MCF 10A (cell line): Measurements from ENCODE around the gene ZFYVE16. TPM values are rescaled to one million over a fixed set of nuclear protein-coding genes. Genes with fewer than 3 reads are reported as not detected.

Experiments
- BruUV-seq: library from RNA; stranded (reverse); fragments of 400-500 nt; replicated peaks from 2 replicates; lab custom pipeline; 2021; lab: Mats Ljungman, UMichigan
- CTCF ChIA-PET: fragments of 300-600 bp; sonication (Branson Sonifier 250); formaldehyde crosslinking; extraction: SDS; loops from one replicate; lab custom pipeline; 2021; ENCODE audit warnings: antibody characterized with exemption, inconsistent platforms; lab: Yijun Ruan, JAX
- POLR2A ChIA-PET: fragments of 300-600, 350-650 bp; sonication (Branson Sonifier 250); formaldehyde crosslinking; extraction: SDS; loops from one replicate; lab custom pipeline; 2020; ENCODE audit warnings: antibody characterized with exemption, inconsistent platforms; lab: Yijun Ruan, JAX
- DNase-seq: peaks from one replicate; pipeline ENCODE4 v3.0.0-alpha.2; 2018; ENCODE audit not compliant: unreplicated experiment
- H3K27ac Mint-ChIP-seq: one replicate; pipeline ENCODE4 v1.8.0; 2022; ENCODE audit warnings: mild to moderate bottlenecking, low read depth, mixed read lengths; ENCODE audit not compliant: unreplicated experiment
- H3K27me3 Mint-ChIP-seq: one replicate; pipeline ENCODE4 v1.8.0; 2022; ENCODE audit warnings: mixed read lengths; ENCODE audit not compliant: insufficient read depth, unreplicated experiment
- H3K36me3 Mint-ChIP-seq: one replicate; pipeline ENCODE4 v1.8.0; 2022; ENCODE audit warnings: mild to moderate bottlenecking, moderate library complexity, mixed read lengths; ENCODE audit not compliant: insufficient read depth, unreplicated experiment
- H3K4me1 Mint-ChIP-seq: one replicate; pipeline ENCODE4 v1.8.0; 2022; ENCODE audit warnings: mixed read lengths; ENCODE audit not compliant: insufficient read depth, unreplicated experiment
- H3K4me3 Mint-ChIP-seq: one replicate; pipeline ENCODE4 v1.8.0; 2022; ENCODE audit warnings: mild to moderate bottlenecking, moderate library complexity, mixed read lengths; ENCODE audit not compliant: unreplicated experiment
- H3K9me3 Mint-ChIP-seq: one replicate; pipeline ENCODE4 v1.8.0; 2022; ENCODE audit warnings: mixed read lengths; ENCODE audit not compliant: unreplicated experiment
- intact Hi-C: fragments of 100-400 bp; cut with micrococcal nuclease; formaldehyde crosslinking; loops from 2 replicates; pipeline ENCODE4 v1.14.1; 2022
- total RNA-seq: library from RNA; stranded (reverse); gene quantifications from 2 replicates; pipeline ENCODE4 v1.2.3, GENCODE V29; 2022
- TF ChIP-seq, protein P1 (sequence below): fragments of 200-600 bp; IDR thresholded peaks from one replicate; pipeline ENCODE4 v1.8.0; 2022; ENCODE audit warnings: antibody characterized with exemption, mild to moderate bottlenecking; ENCODE audit not compliant: unreplicated experiment

Gene ZFYVE16
- total RNA-seq, 1 experiment from 2014 or later, result 34.8 TPM

DNA sequence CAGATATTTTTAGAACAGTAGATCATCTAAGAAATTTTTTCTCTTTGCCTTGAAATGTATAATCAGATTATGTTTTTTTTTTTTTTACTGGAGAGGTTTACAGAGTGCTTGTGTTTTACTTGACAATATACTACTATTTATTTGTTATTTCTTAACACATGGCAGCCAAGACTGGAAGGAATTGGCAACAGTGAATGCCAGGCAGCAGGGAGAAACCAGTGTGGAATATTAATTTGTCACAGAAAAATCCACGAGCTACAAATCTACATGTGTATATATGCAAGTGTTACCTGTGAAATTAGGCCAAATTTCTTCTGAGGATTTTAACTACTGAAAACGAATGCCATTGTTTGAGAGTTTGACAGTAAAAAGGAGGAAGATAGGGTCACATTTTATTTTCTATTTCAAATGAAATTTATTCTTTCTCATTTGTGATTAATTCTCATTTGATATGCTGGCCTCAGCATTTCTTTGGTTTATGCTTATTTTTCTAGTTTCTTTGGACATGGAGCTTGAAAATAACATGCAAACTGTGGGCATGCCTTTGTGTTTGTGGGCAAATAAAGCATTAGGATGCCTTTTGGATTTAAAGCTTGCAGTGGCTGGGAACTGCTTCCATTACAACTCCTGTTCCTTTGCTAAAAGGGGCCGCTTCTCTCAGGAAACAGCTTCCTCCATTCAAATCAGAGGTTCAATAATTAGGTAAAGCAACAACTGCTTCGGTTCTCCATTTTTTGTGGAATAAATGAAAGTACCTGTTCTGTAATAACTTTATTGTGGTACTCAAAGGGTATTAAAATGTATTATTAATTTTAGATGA is 39.0 kb upstream of the ZFYVE16 start:
- Mint-ChIP-seq H3K27me3 (no peaks in the 10 kb centered on the region), H3K36me3 (no peaks in the 10 kb centered on the region), H3K27ac (no peak overlapping the region), H3K9me3 (no peaks in the 10 kb centered on the region), H3K4me1 (no peaks in the 10 kb centered on the region), H3K4me3 (no peak overlapping the region)
- intact Hi-C loops, result no loop called here
- ChIA-PET POLR2A (no interaction called here), CTCF (no interaction called here)
- DNase-seq, result no peak
- BruUV-seq, result no TSS peak
- TF ChIP-seq, protein P1, sequence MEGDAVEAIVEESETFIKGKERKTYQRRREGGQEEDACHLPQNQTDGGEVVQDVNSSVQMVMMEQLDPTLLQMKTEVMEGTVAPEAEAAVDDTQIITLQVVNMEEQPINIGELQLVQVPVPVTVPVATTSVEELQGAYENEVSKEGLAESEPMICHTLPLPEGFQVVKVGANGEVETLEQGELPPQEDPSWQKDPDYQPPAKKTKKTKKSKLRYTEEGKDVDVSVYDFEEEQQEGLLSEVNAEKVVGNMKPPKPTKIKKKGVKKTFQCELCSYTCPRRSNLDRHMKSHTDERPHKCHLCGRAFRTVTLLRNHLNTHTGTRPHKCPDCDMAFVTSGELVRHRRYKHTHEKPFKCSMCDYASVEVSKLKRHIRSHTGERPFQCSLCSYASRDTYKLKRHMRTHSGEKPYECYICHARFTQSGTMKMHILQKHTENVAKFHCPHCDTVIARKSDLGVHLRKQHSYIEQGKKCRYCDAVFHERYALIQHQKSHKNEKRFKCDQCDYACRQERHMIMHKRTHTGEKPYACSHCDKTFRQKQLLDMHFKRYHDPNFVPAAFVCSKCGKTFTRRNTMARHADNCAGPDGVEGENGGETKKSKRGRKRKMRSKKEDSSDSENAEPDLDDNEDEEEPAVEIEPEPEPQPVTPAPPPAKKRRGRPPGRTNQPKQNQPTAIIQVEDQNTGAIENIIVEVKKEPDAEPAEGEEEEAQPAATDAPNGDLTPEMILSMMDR, result no peak

DNA sequence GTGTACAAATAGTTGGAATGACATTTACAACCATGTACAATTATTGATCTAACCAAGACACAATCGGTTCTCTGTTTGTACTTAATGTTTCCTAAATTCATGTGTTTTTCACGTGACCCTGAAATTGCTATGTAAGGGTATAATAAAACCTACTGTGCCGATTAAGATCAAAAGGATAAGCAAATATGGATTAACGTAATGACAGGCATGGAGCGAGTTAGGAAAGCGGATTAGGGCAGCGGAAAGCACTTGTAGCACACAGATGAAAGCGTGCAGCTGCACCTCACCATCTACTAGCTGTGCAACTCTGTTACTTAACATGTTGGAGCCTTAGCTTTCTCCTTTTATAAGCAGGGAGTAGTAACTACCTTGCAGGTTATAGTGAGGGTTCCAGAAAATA is 38.3 kb upstream of the ZFYVE16 start:
- TF ChIP-seq, protein P1, result no peak
- H3K9me3 Mint-ChIP-seq, result no peaks in the 10 kb centered on the region
- intact Hi-C loops, result no loop called here
- H3K27me3 Mint-ChIP-seq, result no peaks in the 10 kb centered on the region
- ChIA-PET CTCF (no interaction called here), POLR2A (no interaction called here)
- no peaks in the 10 kb centered on the region for H3K36me3 Mint-ChIP-seq
- DNase-seq, result no peak
- no peak overlapping the region for H3K27ac Mint-ChIP-seq
- H3K4me1 Mint-ChIP-seq, result no peaks in the 10 kb centered on the region
- no peak overlapping the region for H3K4me3 Mint-ChIP-seq
- no TSS peak for BruUV-seq

DNA sequence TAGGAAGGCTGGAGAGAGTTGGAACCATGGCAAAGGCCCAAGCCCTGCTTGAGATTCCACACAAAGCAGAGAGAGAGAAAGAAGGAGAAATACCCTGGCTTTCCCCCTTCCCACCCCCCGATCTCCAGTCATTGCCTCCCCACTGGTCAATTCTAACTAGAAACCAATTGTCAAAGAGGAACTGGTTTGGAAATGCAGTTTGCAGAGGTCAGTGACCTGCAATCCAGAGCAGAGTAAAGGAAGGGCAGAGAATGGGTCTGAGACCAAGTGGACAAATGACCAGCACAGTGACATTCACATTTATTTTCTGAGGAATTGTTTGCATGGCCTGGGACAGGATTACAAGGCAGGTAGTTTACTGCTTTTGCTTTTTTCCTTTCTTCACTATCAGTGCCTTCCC is 37.5 kb upstream of the ZFYVE16 start:
- Mint-ChIP-seq H3K27me3 (no peaks in the 10 kb centered on the region), H3K36me3 (no peaks in the 10 kb centered on the region), H3K9me3 (no peaks in the 10 kb centered on the region), H3K27ac (no peak overlapping the region), H3K4me3 (no peak overlapping the region), H3K4me1 (no peaks in the 10 kb centered on the region)
- DNase-seq, result no peak
- intact Hi-C loops, result no loop called here
- TF ChIP-seq, protein P1, result no peak
- BruUV-seq, result no TSS peak
- CTCF ChIA-PET, result no interaction called here
- POLR2A ChIA-PET, result no interaction called here

DNA sequence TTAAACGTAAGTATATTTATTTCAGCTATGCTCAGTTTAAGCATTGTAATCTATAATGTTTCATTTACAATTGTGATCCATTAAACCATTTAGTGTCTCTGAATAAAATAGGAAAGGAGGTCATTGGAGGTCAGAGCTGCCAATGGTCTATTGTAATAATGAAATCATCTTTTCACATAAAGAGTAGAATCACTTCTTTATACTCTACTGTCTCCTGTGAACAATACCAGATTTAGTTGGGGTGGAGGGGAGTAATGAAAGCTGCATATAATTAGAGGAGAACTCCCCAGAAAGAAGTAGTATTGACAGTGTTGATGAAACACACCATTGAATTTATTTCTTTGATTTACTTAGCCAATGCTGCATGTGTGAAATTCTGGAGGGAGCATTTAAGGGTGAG is 35.1 kb upstream of the ZFYVE16 start:
- Mint-ChIP-seq H3K36me3 (no peaks in the 10 kb centered on the region), H3K4me3 (no peak overlapping the region), H3K9me3 (no peaks in the 10 kb centered on the region), H3K27ac (no peak overlapping the region), H3K27me3 (no peaks in the 10 kb centered on the region), H3K4me1 (no peaks in the 10 kb centered on the region)
- TF ChIP-seq, protein P1, result no peak
- no peak for DNase-seq
- BruUV-seq, result no TSS peak
- ChIA-PET CTCF (no interaction called here), POLR2A (interaction anchor here (1.5 kb wide), 1 partner anchor 35 kb away, joined by 3 read pairs; the partner anchor contains the start of gene ZFYVE16)
- intact Hi-C loops, result no loop called here
